ENCODE data around the gene CHST9. TPM values are rescaled to one million over a fixed set of nuclear protein-coding genes. Genes with fewer than 3 reads are reported as not detected.

CHST9 gene
- total RNA-seq, 1 donor from 2014 or later = 0.82 TPM

GRCh38 chr18:27054926-27055325 is 130.2 kb downstream of the CHST9 start:
- no peaks in the 10 kb centered on the region for H3K4me1 Mint-ChIP-seq (ENCODE audit: low read depth)
- H3K9me3 Mint-ChIP-seq (ENCODE audit: low read depth) = no peaks in the 10 kb centered on the region
- H3K36me3 Mint-ChIP-seq (ENCODE audit: low read depth) = no peaks in the 10 kb centered on the region
- no peak overlapping the region for H3K4me3 Mint-ChIP-seq (ENCODE audit: unreplicated experiment)
- DNase-seq (ENCODE audit: low spot score) = no peak
- H3K27me3 Mint-ChIP-seq (ENCODE audit: low read depth) = peaks cover 8% of the 10 kb centered on the region
- H3K27ac Mint-ChIP-seq (ENCODE audit: unreplicated experiment) = no peak overlapping the region
- TF ChIP-seq CTCF (IDR thresholded peaks at IDR 0.05) = no peak

GRCh38 chr18:27049969-27050368 is 135.1 kb downstream of the CHST9 start:
- Mint-ChIP-seq H3K36me3 (ENCODE audit: low read depth) (no peaks in the 10 kb centered on the region), H3K9me3 (ENCODE audit: low read depth) (no peaks in the 10 kb centered on the region), H3K27me3 (ENCODE audit: low read depth) (peaks cover 6% of the 10 kb centered on the region), H3K27ac (ENCODE audit: unreplicated experiment) (no peak overlapping the region), H3K4me3 (ENCODE audit: unreplicated experiment) (no peak overlapping the region), H3K4me1 (ENCODE audit: low read depth) (no peaks in the 10 kb centered on the region)
- DNase-seq (ENCODE audit: low spot score) = no peak
- no peak for TF ChIP-seq CTCF (IDR thresholded peaks at IDR 0.05)

GRCh38 chr18:27045342-27045741 is 139.8 kb downstream of the CHST9 start:
- H3K36me3 Mint-ChIP-seq (ENCODE audit: low read depth) = no peaks in the 10 kb centered on the region
- TF ChIP-seq CTCF (IDR thresholded peaks at IDR 0.05) = no peak
- no peaks in the 10 kb centered on the region for H3K4me1 Mint-ChIP-seq (ENCODE audit: low read depth)
- no peak overlapping the region for H3K4me3 Mint-ChIP-seq (ENCODE audit: unreplicated experiment)
- no peaks in the 10 kb centered on the region for H3K9me3 Mint-ChIP-seq (ENCODE audit: low read depth)
- DNase-seq (ENCODE audit: low spot score) = no peak
- no peak overlapping the region for H3K27ac Mint-ChIP-seq (ENCODE audit: unreplicated experiment)
- peaks cover 7% of the 10 kb centered on the region for H3K27me3 Mint-ChIP-seq (ENCODE audit: low read depth)

GRCh38 chr18:27042177-27042576 is 142.9 kb downstream of the CHST9 start:
- Mint-ChIP-seq H3K9me3 (ENCODE audit: low read depth) (no peaks in the 10 kb centered on the region), H3K36me3 (ENCODE audit: low read depth) (no peaks in the 10 kb centered on the region), H3K27me3 (ENCODE audit: low read depth) (peaks cover 7% of the 10 kb centered on the region), H3K4me3 (ENCODE audit: unreplicated experiment) (no peak overlapping the region), H3K27ac (ENCODE audit: unreplicated experiment) (no peak overlapping the region), H3K4me1 (ENCODE audit: low read depth) (no peaks in the 10 kb centered on the region)
- no peak for TF ChIP-seq CTCF (IDR thresholded peaks at IDR 0.05)
- no peak for DNase-seq (ENCODE audit: low spot score)

GRCh38 chr18:27040796-27041195 is 144.3 kb downstream of the CHST9 start:
- no peak for DNase-seq (ENCODE audit: low spot score)
- TF ChIP-seq CTCF (IDR thresholded peaks at IDR 0.05) = no peak
- no peak overlapping the region for H3K27ac Mint-ChIP-seq (ENCODE audit: unreplicated experiment)
- no peaks in the 10 kb centered on the region for H3K36me3 Mint-ChIP-seq (ENCODE audit: low read depth)
- no peak overlapping the region for H3K4me3 Mint-ChIP-seq (ENCODE audit: unreplicated experiment)
- H3K4me1 Mint-ChIP-seq (ENCODE audit: low read depth) = no peaks in the 10 kb centered on the region
- peaks cover 7% of the 10 kb centered on the region for H3K27me3 Mint-ChIP-seq (ENCODE audit: low read depth)
- H3K9me3 Mint-ChIP-seq (ENCODE audit: low read depth) = no peaks in the 10 kb centered on the region
